ENCODE measurements around the gene SH3BGRL3.
"Not testable (repeated sequence)": the region's sequence is repeated elsewhere in the genome, so short reads cannot be mapped to it uniquely, and the experiment has no call there.

SH3BGRL3 gene

GRCh38 chr1:26317146-26317545, 37.3 kb downstream of the SH3BGRL3 start:
- no peak for DNase-seq (ENCODE audit: low read depth)

DNA sequence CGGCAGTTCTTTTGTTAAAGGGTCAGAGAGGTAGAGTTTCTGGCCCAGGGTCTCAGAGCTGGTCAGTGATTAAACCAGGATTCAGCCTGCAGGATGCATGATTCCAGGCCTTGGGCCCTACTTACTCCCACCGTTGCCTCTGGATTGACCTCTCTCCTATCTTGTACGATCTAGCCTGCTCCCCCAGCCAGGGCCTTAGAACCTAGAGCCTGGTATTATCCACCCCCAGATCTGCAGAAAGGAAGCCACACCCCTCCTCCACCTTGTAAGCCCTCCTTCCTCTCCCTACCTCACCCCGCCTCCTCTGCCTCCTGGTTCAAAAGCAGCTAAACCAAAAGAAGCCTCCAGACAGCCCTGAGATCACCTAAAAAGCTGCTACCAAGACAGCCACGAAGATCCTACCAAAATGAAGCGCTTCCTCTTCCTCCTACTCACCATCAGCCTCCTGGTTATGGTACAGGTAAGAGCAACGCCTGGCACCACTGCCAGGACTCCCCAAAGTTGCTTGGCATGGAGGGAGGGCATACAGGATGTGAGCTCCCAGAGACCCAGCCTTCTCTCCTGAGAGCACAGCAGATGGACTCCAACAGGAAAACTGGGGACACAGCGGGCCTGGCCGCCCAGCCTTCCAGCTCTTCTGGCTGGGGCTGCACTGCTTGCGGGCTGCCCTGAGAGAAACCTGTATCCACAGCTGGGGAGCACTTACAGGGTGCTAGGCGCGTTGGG, 37.9 kb downstream of the SH3BGRL3 start, which contains the start of gene CD52:
Gene CD52, plus strand, starts transcription at position 347 of the 726 bp plus-strand sequence. Its CDS starts 60 bp downstream, at position 407.
- DNase-seq (ENCODE audit: low read depth): peak; percentile 68

- no peak for DNase-seq (ENCODE audit: low read depth)
These were observed 38.6 kb downstream of the SH3BGRL3 start for GRCh38 chr1:26318338-26319064.

- DNase-seq (ENCODE audit: low read depth): no peak
These were observed 41.0 kb downstream of the SH3BGRL3 start for GRCh38 chr1:26320896-26321295.

DNA sequence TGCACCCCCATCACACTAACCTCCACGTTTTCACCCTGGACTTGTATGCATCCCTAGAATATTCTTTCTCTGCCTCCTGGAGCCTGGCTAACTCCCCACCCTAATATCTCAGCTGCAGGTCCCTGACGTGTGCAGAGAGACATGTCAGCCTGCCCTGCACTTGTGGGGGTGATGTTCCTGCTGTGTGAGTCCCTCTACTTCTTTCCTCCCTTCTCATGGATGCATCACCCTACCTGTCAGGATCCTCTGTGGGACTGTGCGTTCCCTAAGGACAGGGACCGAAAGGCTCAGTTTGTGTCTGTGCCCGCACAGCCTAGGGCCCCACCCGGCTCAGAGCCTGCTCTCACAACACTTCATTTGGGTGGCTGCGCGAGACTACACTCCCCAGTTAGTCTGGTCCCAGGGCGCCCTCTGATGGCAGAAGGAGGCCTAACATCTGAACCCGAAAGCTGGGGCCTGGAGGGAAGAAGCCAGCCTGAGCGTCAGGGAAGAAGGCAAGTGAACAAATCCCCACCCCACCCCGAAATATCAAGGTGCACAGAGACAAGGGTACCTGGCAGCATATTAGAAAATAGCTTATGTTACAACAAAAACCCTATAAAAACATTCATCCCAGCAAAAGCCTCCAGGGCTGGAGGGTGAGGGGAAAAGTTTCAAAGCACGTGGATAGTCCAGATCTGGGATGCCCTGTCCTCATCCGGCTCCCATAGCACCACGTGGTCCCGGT, 41.6 kb downstream of the SH3BGRL3 start:
- DNase-seq (ENCODE audit: low read depth): peak; percentile 93

GRCh38 chr1:26322042-26322331, 42.1 kb downstream of the SH3BGRL3 start:
- DNase-seq (ENCODE audit: low read depth): no peak

- no peak for DNase-seq (ENCODE audit: low read depth)
These were observed 43.5 kb downstream of the SH3BGRL3 start for GRCh38 chr1:26323382-26323781.

DNA sequence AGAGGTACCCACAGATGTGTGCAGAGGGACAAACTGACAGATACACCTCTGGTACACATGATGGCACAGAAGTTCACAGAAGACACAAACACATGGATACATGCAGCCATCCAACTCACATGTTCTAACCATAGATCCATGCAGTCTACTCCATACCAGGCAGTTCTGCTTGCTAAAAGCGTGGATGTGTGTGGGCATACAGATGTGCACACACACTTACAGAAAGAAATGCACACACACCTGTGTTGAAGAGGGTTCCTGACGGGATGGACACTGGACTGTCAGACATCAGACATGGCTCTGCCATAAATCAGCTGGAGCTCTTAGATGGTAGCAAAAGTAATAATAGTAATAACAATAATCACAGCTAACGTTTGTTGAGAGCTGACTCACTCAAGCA, 44.7 kb downstream of the SH3BGRL3 start:
- DNase-seq (ENCODE audit: low read depth): no peak

DNA sequence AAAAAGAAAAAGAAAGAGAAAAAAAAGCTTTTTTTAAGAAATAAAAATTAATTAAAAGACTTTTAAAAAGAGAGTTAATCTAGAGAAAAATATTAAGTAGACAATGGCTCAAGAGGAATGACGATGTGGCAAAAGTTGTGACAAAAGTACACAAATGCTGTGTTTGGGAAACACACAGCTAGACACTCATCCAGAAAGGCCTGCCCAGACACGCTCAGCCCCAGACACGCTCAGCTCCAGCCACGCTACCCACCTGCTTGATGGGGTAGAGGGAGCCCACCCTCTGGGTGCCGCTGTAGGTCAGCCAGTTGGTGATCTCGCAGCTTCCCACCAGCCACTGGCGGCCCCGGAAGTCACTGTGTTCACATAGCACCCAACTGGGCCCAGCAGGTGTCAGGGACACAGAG, 48.1 kb downstream of the SH3BGRL3 start:
- DNase-seq (ENCODE audit: low read depth): no peak

- no peak for DNase-seq (ENCODE audit: low read depth)
These were observed 48.7 kb downstream of the SH3BGRL3 start for GRCh38 chr1:26328597-26328996.

- not testable (repeated sequence) for DNase-seq (ENCODE audit: low read depth)
These were observed 49.5 kb downstream of the SH3BGRL3 start for GRCh38 chr1:26329380-26329779.

GRCh38 chr1:26330276-26330675, 50.4 kb downstream of the SH3BGRL3 start:
- DNase-seq (ENCODE audit: low read depth): no peak

Measured in T follicular helper cell (primary cell).